Body of pancreas (tissue), 4 donors: ENCODE measurements around the gene MYBPC3. TPM values are rescaled to one million over a fixed set of nuclear protein-coding genes. Genes with fewer than 3 reads are reported as not detected.

ENCODE experiments used
- ATAC-seq: fragments of 150-250 bp; one replicate; pipeline ENCODE4 v1.9.1; 2016
- DNase-seq, 4 donors: peaks; one replicate each; pipeline ENCODE4 v3.0.0-alpha.2; 2019
- H3K27ac ChIP-seq, 4 donors: fragments of 200-600 bp; sonication (generic); 1 replicate in 3 of 4; 2 replicates in 1 of 4; pipeline versions ENCODE4 v1.5.1 to v1.6.1; 2016 to 2019; ENCODE audit warnings: mild to moderate bottlenecking in 1 of 4, mixed read lengths in 1 of 4, moderate library complexity in 1 of 4
- H3K27me3 ChIP-seq, 2 donors: fragments of 200-600 bp; sonication (generic); one replicate each; pipeline ENCODE4 v1.6.0; 2016; ENCODE audit warnings: mild to moderate bottlenecking in 1 of 2
- H3K36me3 ChIP-seq, 2 donors: fragments of 200-600 bp; sonication (generic); replicated peaks in 1 of 2; 2 replicates each; pipeline ENCODE4 v1.5.1; 2016; ENCODE audit warnings: low read depth in 2 of 2; ENCODE audit not compliant: insufficient read depth in 1 of 2
- H3K4me1 ChIP-seq: fragments of 200-600 bp; sonication (generic); one replicate; pipeline ENCODE4 v1.6.0; 2016
- H3K4me3 ChIP-seq, 2 donors: fragments of 200-600 bp; sonication (generic); 1 replicate in 1 of 2; 2 replicates in 1 of 2; pipeline ENCODE4 v1.5.1; 2016 to 2019
- H3K9me3 ChIP-seq, 3 donors: fragments of 200-600 bp; sonication (generic); 1 replicate in 2 of 3; 2 replicates in 1 of 3; pipeline ENCODE4 v1.5.1; 2016
- POLR2A ChIP-seq, 3 donors: fragments of 450-650 bp; IDR thresholded peaks; one replicate each; pipeline ENCODE4 v1.6.1; 2016; ENCODE audit warnings: antibody characterized with exemption in 3 of 3, mild to moderate bottlenecking in 2 of 3
- WGBS, 2 donors: methylation state at CpG; one replicate each; pipeline ENCODE4 v1.1.5; 2017; 5-methylcytosine and 5-hydroxymethylcytosine counted together
- intact Hi-C: fragments of 100-400 bp; cut with DNase I; formaldehyde crosslinking; loops from one replicate; pipeline ENCODE4 v1.15.1; 2023
- total RNA-seq, 2 donors: library from RNA; depleted of rRNA; stranded (reverse); fragments of >200 nt; gene quantifications; one replicate each; pipeline ENCODE4 v1.1.0, GENCODE V29; 2016
- TF ChIP-seq, protein P1 (sequence below), 7 experiments: fragments of 450-650 bp in 4 of 7; fragments of 200-600 bp in 3 of 7; sonication (generic) in 3 of 7; IDR thresholded peaks; one replicate each; pipeline ENCODE4 v1.5.1; 2016 to 2019; ENCODE audit warnings: antibody characterized with exemption in 7 of 7

MYBPC3 gene
- total RNA-seq, 2 donors from 2014 or later: not detected

GRCh38 chr11:47342036-47342803, 10.3 kb downstream of the MYBPC3 start:
- WGBS, 2 donors: 86 to 92% methylated on average over 18 to 24 of the region's 24 CpGs

DNA sequence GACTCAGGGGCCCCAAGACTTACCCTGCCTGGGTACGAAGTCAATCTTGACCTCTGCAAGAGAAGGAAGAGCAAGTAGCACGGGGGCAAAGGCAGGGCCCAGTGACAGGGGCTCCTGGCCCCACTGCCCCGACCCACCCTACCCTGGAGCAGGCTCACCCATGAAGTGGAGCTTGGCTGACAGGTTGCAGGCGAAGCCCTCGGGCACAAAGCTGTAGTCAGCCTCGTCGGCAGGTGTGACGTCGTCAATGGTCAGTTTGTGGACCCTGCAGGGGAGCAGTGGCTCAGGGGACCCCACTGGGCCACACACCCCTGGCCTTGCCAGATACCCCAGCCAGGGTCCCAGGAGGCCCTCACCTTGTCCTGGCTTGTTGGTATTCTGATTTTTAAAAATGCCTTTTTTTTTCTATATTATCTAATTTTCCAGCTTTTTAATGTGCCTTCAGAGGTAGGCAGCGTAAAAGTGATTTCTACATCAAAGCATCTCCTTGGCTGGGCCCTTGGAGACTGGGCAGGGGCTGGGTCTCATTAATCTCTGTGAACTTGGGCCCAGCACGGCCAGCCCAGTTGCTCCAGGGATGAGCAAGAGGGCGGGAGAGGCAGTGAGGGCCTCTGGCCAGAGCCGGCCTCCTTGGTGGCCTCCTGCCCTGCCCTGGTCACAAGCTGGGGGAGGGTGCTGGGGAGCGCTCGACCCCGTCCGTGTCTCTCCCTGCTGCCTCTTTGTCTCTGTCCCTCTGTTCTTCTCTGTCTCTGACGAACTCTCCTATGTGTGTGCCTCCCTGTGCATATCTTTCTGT, 11.3 kb downstream of the MYBPC3 start:
- no peak for ATAC-seq
- no peak for DNase-seq
- Histone ChIP-seq H3K36me3 (no peaks in the 10 kb centered on the region), H3K27me3 (no peaks in the 10 kb centered on the region), H3K27ac (no peak overlapping the region), H3K4me1 (no peaks in the 10 kb centered on the region), H3K4me3 (no peak overlapping the region), H3K9me3 (no peaks in the 10 kb centered on the region)
- WGBS, 2 donors: 66 to 72% methylated on average over 13 to 18 of the region's 18 CpGs
- TF ChIP-seq POLR2A (IDR thresholded peaks at IDR 0.05): no peak
- TF ChIP-seq, protein P1, sequence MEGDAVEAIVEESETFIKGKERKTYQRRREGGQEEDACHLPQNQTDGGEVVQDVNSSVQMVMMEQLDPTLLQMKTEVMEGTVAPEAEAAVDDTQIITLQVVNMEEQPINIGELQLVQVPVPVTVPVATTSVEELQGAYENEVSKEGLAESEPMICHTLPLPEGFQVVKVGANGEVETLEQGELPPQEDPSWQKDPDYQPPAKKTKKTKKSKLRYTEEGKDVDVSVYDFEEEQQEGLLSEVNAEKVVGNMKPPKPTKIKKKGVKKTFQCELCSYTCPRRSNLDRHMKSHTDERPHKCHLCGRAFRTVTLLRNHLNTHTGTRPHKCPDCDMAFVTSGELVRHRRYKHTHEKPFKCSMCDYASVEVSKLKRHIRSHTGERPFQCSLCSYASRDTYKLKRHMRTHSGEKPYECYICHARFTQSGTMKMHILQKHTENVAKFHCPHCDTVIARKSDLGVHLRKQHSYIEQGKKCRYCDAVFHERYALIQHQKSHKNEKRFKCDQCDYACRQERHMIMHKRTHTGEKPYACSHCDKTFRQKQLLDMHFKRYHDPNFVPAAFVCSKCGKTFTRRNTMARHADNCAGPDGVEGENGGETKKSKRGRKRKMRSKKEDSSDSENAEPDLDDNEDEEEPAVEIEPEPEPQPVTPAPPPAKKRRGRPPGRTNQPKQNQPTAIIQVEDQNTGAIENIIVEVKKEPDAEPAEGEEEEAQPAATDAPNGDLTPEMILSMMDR (IDR thresholded peaks at IDR 0.05): no peak
- intact Hi-C loops: no loop called here

More at GRCh38 chr11:47342036-47342803, 10.3 kb downstream of the MYBPC3 start:
- no peak for ATAC-seq
- no peak for DNase-seq
- Histone ChIP-seq H3K4me1 (no peaks in the 10 kb centered on the region), H3K27ac (no peak overlapping the region), H3K9me3 (no peaks in the 10 kb centered on the region), H3K27me3 (no peaks in the 10 kb centered on the region), H3K4me3 (no peak overlapping the region), H3K36me3 (no peaks in the 10 kb centered on the region)
- TF ChIP-seq, protein P1 (IDR thresholded peaks at IDR 0.05): no peak
- TF ChIP-seq POLR2A (IDR thresholded peaks at IDR 0.05): no peak
- intact Hi-C loops: no loop called here

DNA sequence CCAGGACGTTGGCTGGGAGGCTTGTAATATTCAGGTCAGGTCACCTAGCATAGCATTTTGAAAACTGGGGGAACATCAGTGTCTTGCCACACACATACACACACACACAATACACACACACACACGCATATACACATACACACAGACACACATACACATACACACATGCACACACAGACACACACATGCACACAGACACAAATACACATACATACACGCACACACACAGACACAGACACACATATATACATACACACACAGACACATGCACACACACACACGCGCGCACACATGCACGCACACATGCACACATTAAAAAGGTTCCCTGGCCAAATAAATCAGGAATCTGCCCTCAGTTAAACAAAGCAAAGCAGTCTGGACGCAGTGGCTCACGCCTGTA, 12.5 kb downstream of the MYBPC3 start:
- 80 to 91% methylated on average over 8 to 9 of the region's 9 CpGs for WGBS, 2 donors
- intact Hi-C loops: no loop called here

GRCh38 chr11:47338396-47339241, 13.9 kb downstream of the MYBPC3 start:
- WGBS, 2 donors: 75 to 100% methylated on average over 2 to 22 of the region's 27 CpGs
- Histone ChIP-seq H3K9me3 (no peaks in the 10 kb centered on the region), H3K27me3 (no peaks in the 10 kb centered on the region), H3K27ac (no peak overlapping the region), H3K4me3 (no peak overlapping the region), H3K4me1 (no peaks in the 10 kb centered on the region), H3K36me3 (no peaks in the 10 kb centered on the region)
- DNase-seq (no peak), ATAC-seq (no peak)
- TF ChIP-seq POLR2A (IDR thresholded peaks at IDR 0.05): no peak
- TF ChIP-seq, protein P1 (IDR thresholded peaks at IDR 0.05): no peak
- intact Hi-C loops: loop anchor here (5.0 kb wide), 1 partner anchor 61 kb away; no protein-coding TSS in a partner anchor

More for the DNA sequence above, 12.5 kb downstream of the MYBPC3 start:
- H3K4me3 ChIP-seq: no peak overlapping the region
- H3K27ac ChIP-seq: no peak overlapping the region
- no peak for DNase-seq
- no peaks in the 10 kb centered on the region for H3K4me1 ChIP-seq
- no peaks in the 10 kb centered on the region for H3K9me3 ChIP-seq
- no peak for ATAC-seq
- TF ChIP-seq, protein P1 (IDR thresholded peaks at IDR 0.05): no peak
- no peak for TF ChIP-seq POLR2A (IDR thresholded peaks at IDR 0.05)
- no peaks in the 10 kb centered on the region for H3K36me3 ChIP-seq
- no peaks in the 10 kb centered on the region for H3K27me3 ChIP-seq
